Fibroblast of lung (primary cell): ENCODE results near the gene CDKAL1. TPM values are rescaled to one million over a fixed set of nuclear protein-coding genes. Genes with fewer than 3 reads are reported as not detected.

Experiments used
- DNase-seq, 2 donors: peaks; one replicate each; pipeline versions ENCODE4 v3.0.0 to v3.0.0-alpha.2; 2010; ENCODE audit warnings: low read depth in 2 of 2
- H2AFZ ChIP-seq: 2 replicates; pipeline ENCODE4 v1.5.1; 2012; ENCODE audit warnings: low read length, control low read depth, inconsistent platforms
- H3K27ac ChIP-seq: 2 replicates; pipeline ENCODE4 v1.5.1; 2011; ENCODE audit warnings: low read length, control low read depth; ENCODE audit not compliant: insufficient read depth
- H3K27me3 ChIP-seq: 2 replicates; pipeline ENCODE4 v1.5.1; 2011; ENCODE audit warnings: mild to moderate bottlenecking, low read length; ENCODE audit not compliant: control insufficient read depth, insufficient read depth
- H3K36me3 ChIP-seq: 2 replicates; pipeline ENCODE4 v1.5.1; 2011; ENCODE audit warnings: low read length; ENCODE audit not compliant: control insufficient read depth, insufficient read depth
- H3K4me1 ChIP-seq: 2 replicates; pipeline ENCODE4 v1.5.1; 2011; ENCODE audit warnings: low read length; ENCODE audit not compliant: control insufficient read depth, insufficient read depth; ENCODE audit errors: extremely low read depth
- H3K4me2 ChIP-seq: 2 replicates; pipeline ENCODE4 v1.5.1; 2011; ENCODE audit warnings: low read length, control low read depth; ENCODE audit not compliant: insufficient read depth; ENCODE audit errors: extremely low read depth
- H3K4me3 ChIP-seq, 4 experiments: fragments of 200-600 bp in 1 of 4; sonication (generic) in 1 of 4; replicated peaks in 1 of 4; 2 replicates each; pipeline ENCODE4 v1.5.1; 2011 to 2016; ENCODE audit warnings: low read length in 4 of 4, low read depth in 3 of 4, mild to moderate bottlenecking in 3 of 4, control low read depth in 2 of 4, inconsistent platforms in 1 of 4, mixed read lengths in 1 of 4; ENCODE audit not compliant: insufficient read depth in 1 of 4; ENCODE audit errors: control extremely low read depth in 1 of 4
- H3K79me2 ChIP-seq: 2 replicates; pipeline ENCODE4 v1.5.1; 2012; ENCODE audit warnings: mild to moderate bottlenecking, low read length, inconsistent platforms; ENCODE audit not compliant: control insufficient read depth, insufficient read depth
- H3K9ac ChIP-seq: 2 replicates; pipeline ENCODE4 v1.5.1; 2011; ENCODE audit warnings: mild to moderate bottlenecking, low read length, control low read depth; ENCODE audit not compliant: insufficient read depth
- H3K9me3 ChIP-seq: 2 replicates; pipeline ENCODE4 v1.5.1; 2012; ENCODE audit warnings: low read depth, low read length; ENCODE audit not compliant: control insufficient read depth, insufficient read depth
- H4K20me1 ChIP-seq: 2 replicates; pipeline ENCODE4 v1.5.1; 2011; ENCODE audit warnings: low read length; ENCODE audit not compliant: control insufficient read depth, insufficient read depth; ENCODE audit errors: extremely low read depth
- EZH2 ChIP-seq: IDR thresholded peaks from 2 replicates; pipeline ENCODE4 v1.5.1; 2012; ENCODE audit warnings: low read length, control low read depth, mild to moderate bottlenecking; ENCODE audit errors: missing control alignments
- polyA plus RNA-seq, 2 donors: library from polyadenylated mRNA; depleted of rRNA in 1 of 2; stranded (reverse) in 1 of 2; unstranded in 1 of 2; fragments of >200 nt; gene quantifications; 2 replicates each; pipeline ENCODE4 v1.2.1, GENCODE V29; 2011 to 2012; ENCODE audit warnings: missing spikeins in 1 of 2
- total RNA-seq: library from RNA; depleted of rRNA; stranded (reverse); fragments of >200 nt; gene quantifications from 2 replicates; pipeline ENCODE4 v1.2.1, GENCODE V29; 2014
- TF ChIP-seq, protein P1 (sequence below), 2 donors: IDR thresholded peaks in 1 of 2; conservative IDR thresholded peaks in 1 of 2; 1 replicate in 1 of 2; 2 replicates in 1 of 2; pipeline ENCODE4 v1.5.1; 2011 to 2012; ENCODE audit warnings: low read length in 2 of 2, control low read depth in 1 of 2, inconsistent platforms in 1 of 2, low read depth in 1 of 2, mild to moderate bottlenecking in 1 of 2

The CDKAL1 gene
- total and polyA plus RNA-seq, 2 donors (not counting 1 experiment from before 2014, with no cell fraction given) = 7.4 to 15.0 TPM

DNA sequence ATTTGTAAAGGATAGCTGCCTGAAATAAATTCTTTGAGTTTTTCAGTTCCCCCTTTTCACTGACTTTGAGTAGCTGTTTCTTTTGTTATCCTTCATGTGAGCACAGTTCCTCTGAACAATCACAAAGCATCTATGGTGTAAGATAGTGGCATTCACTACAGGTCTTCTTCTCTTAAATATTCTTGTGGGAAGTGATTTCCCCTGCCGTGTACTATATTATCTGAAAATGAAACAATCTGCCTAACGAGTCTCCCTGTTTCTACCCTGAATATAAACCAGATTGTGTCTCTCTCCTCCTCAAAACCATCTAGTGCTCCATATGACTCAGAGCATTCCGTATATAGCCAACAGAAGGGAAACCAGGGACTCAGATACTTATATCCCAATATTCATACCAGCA is 679.2 kb downstream of the CDKAL1 start:
- no peaks in the 10 kb centered on the region for H3K36me3 ChIP-seq
- no peaks in the 10 kb centered on the region for H3K9me3 ChIP-seq
- H3K9ac ChIP-seq = no peak overlapping the region
- H3K4me3 ChIP-seq = no peak overlapping the region
- no peaks in the 10 kb centered on the region for H3K4me1 ChIP-seq
- H3K27ac ChIP-seq = no peak overlapping the region
- DNase-seq = peak in 1 of 2 donors; percentile 25
- TF ChIP-seq, protein P1, sequence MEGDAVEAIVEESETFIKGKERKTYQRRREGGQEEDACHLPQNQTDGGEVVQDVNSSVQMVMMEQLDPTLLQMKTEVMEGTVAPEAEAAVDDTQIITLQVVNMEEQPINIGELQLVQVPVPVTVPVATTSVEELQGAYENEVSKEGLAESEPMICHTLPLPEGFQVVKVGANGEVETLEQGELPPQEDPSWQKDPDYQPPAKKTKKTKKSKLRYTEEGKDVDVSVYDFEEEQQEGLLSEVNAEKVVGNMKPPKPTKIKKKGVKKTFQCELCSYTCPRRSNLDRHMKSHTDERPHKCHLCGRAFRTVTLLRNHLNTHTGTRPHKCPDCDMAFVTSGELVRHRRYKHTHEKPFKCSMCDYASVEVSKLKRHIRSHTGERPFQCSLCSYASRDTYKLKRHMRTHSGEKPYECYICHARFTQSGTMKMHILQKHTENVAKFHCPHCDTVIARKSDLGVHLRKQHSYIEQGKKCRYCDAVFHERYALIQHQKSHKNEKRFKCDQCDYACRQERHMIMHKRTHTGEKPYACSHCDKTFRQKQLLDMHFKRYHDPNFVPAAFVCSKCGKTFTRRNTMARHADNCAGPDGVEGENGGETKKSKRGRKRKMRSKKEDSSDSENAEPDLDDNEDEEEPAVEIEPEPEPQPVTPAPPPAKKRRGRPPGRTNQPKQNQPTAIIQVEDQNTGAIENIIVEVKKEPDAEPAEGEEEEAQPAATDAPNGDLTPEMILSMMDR (conservative IDR thresholded peaks at IDR 0.05 in 1 of 2, IDR thresholded peaks at IDR 0.05 in 1 of 2; ENCODE audit: low read depth in 1 of 2, low read length in 2 of 2) = no peak
- no peak for TF ChIP-seq EZH2
- no peaks in the 10 kb centered on the region for H3K27me3 ChIP-seq
- no peaks in the 10 kb centered on the region for H4K20me1 ChIP-seq
- H3K4me2 ChIP-seq = no peak overlapping the region
- H3K79me2 ChIP-seq = no peaks in the 10 kb centered on the region
- H2AFZ ChIP-seq = no peak overlapping the region

DNA sequence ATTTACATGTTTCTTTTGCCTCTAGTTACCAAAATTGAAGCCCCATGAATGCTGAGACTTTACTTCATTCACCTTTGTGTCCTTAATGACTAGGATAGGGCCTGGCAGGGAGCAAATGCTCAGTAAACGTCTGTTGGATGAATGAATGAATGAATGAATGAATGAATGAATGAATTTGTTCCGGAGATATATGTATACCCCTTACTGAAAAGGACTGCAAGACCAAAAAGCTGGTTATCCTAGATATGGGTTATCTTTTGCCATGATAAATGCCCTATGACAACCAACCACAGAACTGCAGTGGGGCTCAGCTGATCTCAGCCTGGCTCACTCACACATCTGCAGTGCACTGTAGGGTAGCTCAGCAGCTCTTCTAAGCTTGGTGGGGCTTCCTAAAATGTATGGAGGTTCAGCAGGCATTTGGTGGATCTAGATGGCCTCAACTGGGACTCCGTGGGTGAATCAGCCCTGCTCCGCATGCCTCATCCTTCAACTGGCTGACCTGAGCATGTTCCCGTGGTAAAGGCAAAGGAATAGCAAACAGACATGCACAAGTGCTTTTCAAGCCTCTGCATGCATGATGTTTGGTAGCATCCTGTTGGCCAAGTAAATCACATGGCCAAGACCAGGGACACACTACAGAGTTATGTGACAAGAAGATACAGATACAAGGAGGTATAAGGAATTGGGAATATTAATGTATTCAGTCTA is 680.6 kb downstream of the CDKAL1 start:
- Histone ChIP-seq H3K4me1 (no peaks in the 10 kb centered on the region), H2AFZ (no peak overlapping the region), H3K27ac (no peak overlapping the region), H3K27me3 (no peaks in the 10 kb centered on the region), H3K9ac (no peak overlapping the region), H3K4me2 (no peak overlapping the region), H3K9me3 (no peaks in the 10 kb centered on the region), H3K36me3 (no peaks in the 10 kb centered on the region), H3K4me3 (no peak overlapping the region), H3K79me2 (no peaks in the 10 kb centered on the region), H4K20me1 (no peaks in the 10 kb centered on the region)
- TF ChIP-seq, protein P1 (conservative IDR thresholded peaks at IDR 0.05 in 1 of 2, IDR thresholded peaks at IDR 0.05 in 1 of 2; ENCODE audit: low read depth in 1 of 2, low read length in 2 of 2) = no peak
- TF ChIP-seq EZH2 = no peak
- DNase-seq = no peak

DNA sequence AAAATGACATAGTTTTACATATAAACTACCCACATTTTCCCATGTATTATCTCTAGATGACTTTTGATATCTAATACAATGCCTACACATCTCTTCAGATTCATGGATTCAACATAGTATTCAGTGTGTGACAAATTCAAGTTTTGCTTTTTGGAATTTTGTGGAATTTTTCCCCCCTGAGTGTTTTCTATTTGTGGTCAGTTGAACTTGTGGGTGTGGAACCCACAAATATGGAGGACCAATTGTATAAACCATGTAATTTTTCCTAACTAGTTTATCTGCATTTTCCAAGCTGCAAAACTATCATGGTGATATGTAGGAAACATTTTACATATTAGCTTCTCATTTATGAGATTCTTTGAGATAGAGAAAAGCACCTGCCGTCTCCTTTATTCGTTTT is 685.0 kb downstream of the CDKAL1 start:
- H3K27ac ChIP-seq = no peak overlapping the region
- no peak overlapping the region for H3K9ac ChIP-seq
- DNase-seq = peak in 1 of 2 donors; percentile 50
- no peaks in the 10 kb centered on the region for H3K36me3 ChIP-seq
- H3K4me2 ChIP-seq = no peak overlapping the region
- no peaks in the 10 kb centered on the region for H3K4me1 ChIP-seq
- H4K20me1 ChIP-seq = no peaks in the 10 kb centered on the region
- no peak overlapping the region for H2AFZ ChIP-seq
- H3K79me2 ChIP-seq = no peaks in the 10 kb centered on the region
- no peaks in the 10 kb centered on the region for H3K9me3 ChIP-seq
- H3K27me3 ChIP-seq = no peaks in the 10 kb centered on the region
- H3K4me3 ChIP-seq = no peak overlapping the region
- TF ChIP-seq, protein P1 (conservative IDR thresholded peaks at IDR 0.05 in 1 of 2, IDR thresholded peaks at IDR 0.05 in 1 of 2; ENCODE audit: low read depth in 1 of 2, low read length in 2 of 2) = no peak
- TF ChIP-seq EZH2 = no peak
